Measurements from ENCODE around the gene TBX20. TPM values are rescaled to one million over a fixed set of nuclear protein-coding genes. Genes with fewer than 3 reads are reported as not detected.

The TBX20 gene
- total and polyA plus RNA-seq, 2 of the 8 experiments (the other 6 are each of a cell fraction or from before 2014, with no cell fraction given): 0.08 to 0.26 TPM

- no peak overlapping the region for H2BK12ac ChIP-seq (ENCODE audit: low read depth, low read length)
- 96% methylated on average over 6 of the region's 6 CpGs; no CpG with 5 or more reads in 1 of the 2 experiments for WGBS, 2 experiments (ENCODE audit: extremely low coverage in 1 of 2, insufficient coverage in 1 of 2, insufficient read length in 1 of 2, insufficient replicate concordance in 2 of 2, low coverage in 1 of 2, low lambda C conversion rate in 2 of 2, missing lambda C conversion rate in 1 of 2)
- H3K79me2 ChIP-seq (ENCODE audit: control insufficient read depth in 1 of 2, insufficient read depth in 2 of 2, low read length in 2 of 2): no peaks in the 10 kb centered on the region
- H2BK5ac ChIP-seq (ENCODE audit: low read depth, low read length): no peak overlapping the region
- ChIA-PET POLR2A (ENCODE audit: partially characterized antibody) (no interaction called here), CTCF (ENCODE audit: partially characterized antibody) (interaction anchor here (1.1 kb wide), 1 partner anchor 27 kb away, joined by 3 read pairs; no protein-coding TSS in a partner anchor)
- H3K23me2 ChIP-seq (ENCODE audit: low read depth, low read length): no peaks in the 10 kb centered on the region
- no peaks in the 10 kb centered on the region for H3K27me3 ChIP-seq (replicated peaks in 1 of 4; ENCODE audit: control insufficient read depth in 3 of 4, extremely low read depth in 1 of 4, insufficient read depth in 3 of 4, low read length in 3 of 4)
- no peak overlapping the region for H3K56ac ChIP-seq (replicated peaks; ENCODE audit: insufficient read length, low read depth, low read length)
- no peak overlapping the region for H3K4me3 ChIP-seq (ENCODE audit: extremely low read depth in 1 of 4, insufficient read depth in 2 of 4, low read depth in 3 of 4, low read length in 4 of 4)
- H4K91ac ChIP-seq (replicated peaks; ENCODE audit: insufficient read length, low read length): no peak overlapping the region
- no peaks in the 10 kb centered on the region for H3K9me3 ChIP-seq (ENCODE audit: insufficient read depth in 2 of 2, low read depth in 1 of 2, low read length in 1 of 2)
- H3K4me1 ChIP-seq (replicated peaks in 1 of 4; ENCODE audit: control insufficient read depth in 3 of 4, insufficient read depth in 4 of 4, low read length in 3 of 4): no peaks in the 10 kb centered on the region
- H3K79me1 ChIP-seq (ENCODE audit: low read depth, low read length): no peaks in the 10 kb centered on the region
- no peak overlapping the region for H3K27ac ChIP-seq (ENCODE audit: low read depth, low read length)
- H3K4me2 ChIP-seq (ENCODE audit: insufficient read depth in 1 of 2, low read depth in 2 of 2, low read length in 2 of 2): no peak overlapping the region
- no peak overlapping the region for H3K23ac ChIP-seq (ENCODE audit: insufficient read length)
- H3K36me3 ChIP-seq (ENCODE audit: control insufficient read depth in 2 of 4, insufficient read depth in 4 of 4, low read length in 3 of 4): no peaks in the 10 kb centered on the region
- H4K5ac ChIP-seq (ENCODE audit: insufficient read length, low read depth, low read length): no peak overlapping the region
- H3K18ac ChIP-seq (ENCODE audit: extremely low read depth, low read length): no peak overlapping the region
- H4K20me1 ChIP-seq (replicated peaks in 1 of 2; ENCODE audit: control insufficient read depth in 1 of 2, insufficient read depth in 2 of 2, low read length in 2 of 2): no peaks in the 10 kb centered on the region
- no peak for FAIRE-seq
- no peak overlapping the region for H3K14ac ChIP-seq (ENCODE audit: insufficient read length)
- no peak overlapping the region for H2AK5ac ChIP-seq (ENCODE audit: low read depth, low read length)
- H3K4ac ChIP-seq (replicated peaks; ENCODE audit: insufficient read length, low read depth, low read length): no peak overlapping the region
- no peak overlapping the region for H4K8ac ChIP-seq (ENCODE audit: extremely low read depth, insufficient read depth, low read length)
- DNase-seq (ENCODE audit: low read depth in 1 of 2, low spot score in 2 of 2): no peak
- no peak overlapping the region for H3K9ac ChIP-seq (replicated peaks in 1 of 4; ENCODE audit: extremely low read depth in 1 of 4, low read depth in 3 of 4, low read length in 3 of 4)
- H2BK15ac ChIP-seq (ENCODE audit: low read length): no peak overlapping the region
- no peak overlapping the region for H2AFZ ChIP-seq (ENCODE audit: low read length)
- H2BK20ac ChIP-seq (ENCODE audit: low read length): no peak overlapping the region
- H2BK120ac ChIP-seq (replicated peaks; ENCODE audit: low read depth, low read length): no peak overlapping the region
- no peak for TF ChIP-seq CTCF (IDR thresholded peaks at IDR 0.05; ENCODE audit: control extremely low read depth in 1 of 3, insufficient read depth in 1 of 3, low read depth in 1 of 3, low read length in 3 of 3)
- no peak for TF ChIP-seq SIX5 (IDR thresholded peaks at IDR 0.05; ENCODE audit: low read depth, low read length)
- no peak for TF ChIP-seq HDAC6 (IDR thresholded peaks at IDR 0.05; ENCODE audit: low read depth, low read length)
- no peak for TF ChIP-seq TAF1 (IDR thresholded peaks at IDR 0.05; ENCODE audit: low read depth, low read length)
Measured at GRCh38 chr7:35289376-35289775, 35.5 kb upstream of the TBX20 start.

Measured in H1 (cell line).